Measurements from ENCODE around the gene CDH4. TPM values are rescaled to one million over a fixed set of nuclear protein-coding genes. Genes with fewer than 3 reads are reported as not detected.

CDH4 gene
- total and polyA plus RNA-seq, 9 of the 15 experiments (the other 6 are each of a cell fraction or from before 2014, with no cell fraction given): 0.04 TPM; not detected in 8

DNA sequence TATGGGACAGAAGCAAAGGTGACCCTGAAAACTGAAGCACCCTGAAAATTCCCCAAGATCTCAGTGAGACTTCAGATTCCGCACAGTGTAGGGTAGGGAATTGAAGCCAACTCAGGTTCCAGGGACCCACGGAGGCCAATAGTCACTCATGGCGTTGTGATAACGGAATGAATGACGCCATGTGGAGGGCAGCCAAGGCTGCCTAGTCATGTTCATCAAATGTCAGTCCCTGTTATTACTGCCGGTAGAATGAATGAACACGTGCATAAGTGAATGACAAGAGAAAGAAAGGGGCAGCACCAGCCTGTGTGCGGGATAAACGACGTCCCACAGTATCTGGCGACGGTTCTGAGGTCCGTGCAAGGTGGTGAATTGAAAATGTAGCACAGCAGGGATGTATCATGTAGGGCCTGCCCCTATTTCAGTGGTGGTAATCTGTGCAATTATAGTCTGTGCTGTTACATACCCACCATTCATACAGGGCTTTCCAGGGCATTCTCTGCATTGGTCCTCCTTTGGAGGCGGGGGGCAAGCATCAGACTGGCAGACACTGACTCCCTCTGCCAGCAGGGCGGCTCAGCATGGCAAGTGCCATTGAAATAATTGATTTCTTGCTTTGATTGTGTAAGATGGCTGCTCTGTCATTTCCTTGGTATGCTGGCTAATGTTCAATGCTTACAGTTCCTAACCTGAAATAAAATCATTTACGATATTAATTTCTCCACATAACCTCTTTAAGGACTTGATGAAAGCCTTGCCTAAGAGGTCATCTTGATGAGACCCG lies 386.9 kb downstream of the CDH4 start (continued):
- TF ChIP-seq ZMIZ1 (IDR thresholded peaks at IDR 0.05; ENCODE audit: low read depth in 2 of 2, low read length in 2 of 2) (no peak), SNIP1 (IDR thresholded peaks at IDR 0.05; ENCODE audit: low read depth) (no peak), FOSL1 (tag; conservative IDR thresholded peaks at IDR 0.05) (no peak)

DNA sequence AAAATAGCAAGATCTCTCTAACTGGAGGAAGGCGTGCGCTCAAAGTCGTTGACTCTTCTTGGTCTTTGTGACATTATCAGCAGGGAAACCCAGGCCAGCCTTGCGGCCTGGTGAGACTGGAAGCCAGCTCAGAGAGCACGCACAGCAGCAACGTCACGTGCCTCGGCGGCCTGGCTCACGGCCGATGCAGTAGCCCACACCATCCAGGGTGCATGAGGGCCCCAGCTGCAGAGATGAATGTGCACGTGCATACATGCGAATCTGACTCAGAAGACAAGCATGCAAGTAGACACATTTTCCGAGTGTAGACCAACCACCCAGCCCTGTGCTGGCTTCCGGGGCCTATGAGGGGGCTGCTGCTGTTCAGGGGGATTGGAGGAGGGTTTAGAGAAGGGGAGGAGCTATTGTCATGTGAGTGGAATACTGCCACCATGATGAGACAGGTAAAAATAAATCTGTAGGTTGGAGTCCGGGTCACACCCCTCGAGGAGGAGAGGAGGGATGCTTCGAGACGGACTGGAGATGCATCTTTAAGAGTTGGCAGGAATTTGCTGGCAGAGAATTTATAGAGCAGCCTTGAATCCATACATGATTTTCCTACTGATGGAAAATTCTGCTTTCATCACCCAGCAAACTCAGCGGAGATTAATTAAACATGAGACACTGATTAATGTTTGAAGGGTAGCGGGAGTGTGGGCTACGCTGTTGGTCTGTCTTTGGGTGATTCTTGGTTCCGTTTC lies 388.2 kb downstream of the CDH4 start:
- H4K20me1 ChIP-seq (replicated peaks; ENCODE audit: control insufficient read depth, insufficient read depth, low read length): no peaks in the 10 kb centered on the region
- H3K9ac ChIP-seq (ENCODE audit: insufficient read depth in 1 of 2, low read depth in 2 of 2, low read length in 2 of 2): no peak overlapping the region
- POLR2A ChIA-PET: no interaction called here
- FAIRE-seq (no peak), DNase-seq (ENCODE audit: extremely low read depth in 1 of 4, low spot score in 3 of 4) (no peak), ATAC-seq (no peak)
- intact Hi-C loops (cut with micrococcal nuclease): no loop called here
- no peaks in the 10 kb centered on the region for H3K9me3 ChIP-seq (replicated peaks; ENCODE audit: control insufficient read depth, insufficient read depth, low read depth, low read length)
- no peak overlapping the region for H3K4me3 ChIP-seq
- no peak overlapping the region for H3K27ac ChIP-seq (ENCODE audit: extremely low read depth, low read depth, low read length)
- H3K4me2 ChIP-seq (ENCODE audit: insufficient read depth, low read length): no peak overlapping the region
- in situ Hi-C loops (cut with MboI): no loop called here
- CTCF ChIA-PET (ENCODE audit: low intra/inter-chr PET ratio): no interaction called here
- H3K27me3 ChIP-seq (ENCODE audit: control insufficient read depth in 2 of 2, insufficient read depth in 2 of 2, low read length in 2 of 2): peaks cover 12 to 60% of the 10 kb centered on the region in 2 experiments
- no TSS peak for BruUV-seq (replicated peaks)
- no peaks in the 10 kb centered on the region for H3K79me2 ChIP-seq (ENCODE audit: control insufficient read depth, insufficient read depth, low read length)
- H2AFZ ChIP-seq (ENCODE audit: low read depth, low read length): no peak overlapping the region
- no peaks in the 10 kb centered on the region; a peak in 1 of 5 replicates for H3K4me1 ChIP-seq (replicated peaks in 1 of 2; ENCODE audit: control insufficient read depth in 2 of 2, insufficient read depth in 2 of 2, low read length in 2 of 2)
- no peaks in the 10 kb centered on the region for H3K36me3 ChIP-seq (ENCODE audit: control insufficient read depth, insufficient read depth, low read length)
- no peaks in the 10 kb centered on the region for H3K9me1 ChIP-seq (ENCODE audit: control insufficient read depth, insufficient read depth, low read length)
- WGBS (ENCODE audit: insufficient coverage, low coverage, missing lambda C conversion rate): under 1% methylated on average over 22 of the region's 23 CpGs
- no peak for TF ChIP-seq SIRT6 (IDR thresholded peaks at IDR 0.05; ENCODE audit: low read depth, low read length)
- no peak for TF ChIP-seq ZNF133 (CRISPR knock-in tag; IDR thresholded peaks at IDR 0.05)
- TF ChIP-seq, protein P1, sequence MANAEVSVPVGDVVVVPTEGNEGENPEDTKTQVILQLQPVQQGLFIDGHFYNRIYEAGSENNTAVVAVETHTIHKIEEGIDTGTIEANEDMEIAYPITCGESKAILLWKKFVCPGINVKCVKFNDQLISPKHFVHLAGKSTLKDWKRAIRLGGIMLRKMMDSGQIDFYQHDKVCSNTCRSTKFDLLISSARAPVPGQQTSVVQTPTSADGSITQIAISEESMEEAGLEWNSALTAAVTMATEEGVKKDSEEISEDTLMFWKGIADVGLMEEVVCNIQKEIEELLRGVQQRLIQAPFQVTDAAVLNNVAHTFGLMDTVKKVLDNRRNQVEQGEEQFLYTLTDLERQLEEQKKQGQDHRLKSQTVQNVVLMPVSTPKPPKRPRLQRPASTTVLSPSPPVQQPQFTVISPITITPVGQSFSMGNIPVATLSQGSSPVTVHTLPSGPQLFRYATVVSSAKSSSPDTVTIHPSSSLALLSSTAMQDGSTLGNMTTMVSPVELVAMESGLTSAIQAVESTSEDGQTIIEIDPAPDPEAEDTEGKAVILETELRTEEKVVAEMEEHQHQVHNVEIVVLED (CRISPR knock-in tag; IDR thresholded peaks at IDR 0.05): no peak
- TF ChIP-seq KHSRP (IDR thresholded peaks at IDR 0.05): no peak
- no peak for TF ChIP-seq TEAD4 (IDR thresholded peaks at IDR 0.05; ENCODE audit: low read length)
- TF ChIP-seq TEAD4 (CRISPR knock-in tag; IDR thresholded peaks at IDR 0.05; ENCODE audit: borderline replicate concordance): no peak
